ENCODE results near the gene ATG2A. TPM values are rescaled to one million over a fixed set of nuclear protein-coding genes. Genes with fewer than 3 reads are reported as not detected.
A peak's percentile ranks its signal among the peaks of the same experiment; 100 is the strongest.

Gene ATG2A
- total and polyA plus RNA-seq, 9 of the 15 experiments (the other 6 are each of a cell fraction or from before 2014, with no cell fraction given), result 0.25 to 45.9 (median 5.2) TPM

GRCh38 chr11:64887757-64888405, 29.1 kb downstream of the ATG2A start (continued):
- TF ChIP-seq GATAD2B (IDR thresholded peaks at IDR 0.05; ENCODE audit: borderline replicate concordance) (peak; percentile 51; the same call in 1 of the 2 replicates), POLR2H (tag; IDR thresholded peaks at IDR 0.05; ENCODE audit: low read depth) (no peak), HDAC1 (IDR thresholded peaks at IDR 0.05) (peak in 1 of 2 experiments; percentile 54; a peak in 1 of 4 replicates), BRCA1 (IDR thresholded peaks at IDR 0.05) (no peak), BRCA1 (CRISPR knock-in tag; IDR thresholded peaks at IDR 0.05) (no peak), RAD21 (CRISPR knock-in tag; conservative IDR thresholded peaks at IDR 0.05 in 1 of 2, IDR thresholded peaks at IDR 0.05 in 1 of 2) (peak; percentile 41 to 55; a peak in 3 of 4 replicates), BHLHE40 (IDR thresholded peaks at IDR 0.05; ENCODE audit: low read length) (no peak), CC2D1A (IDR thresholded peaks at IDR 0.05) (no peak), HDAC8 (tag; IDR thresholded peaks at IDR 0.05) (no peak), ZNF12 (CRISPR knock-in tag; IDR thresholded peaks at IDR 0.05) (peak; percentile 37; the same call in 1 of the 2 replicates), ZNF644 (tag; IDR thresholded peaks at IDR 0.05; ENCODE audit: low read depth) (no peak), ZBED1 (IDR thresholded peaks at IDR 0.05) (no peak), BCLAF1 (IDR thresholded peaks at IDR 0.05; ENCODE audit: borderline replicate concordance in 1 of 2, control insufficient read depth in 1 of 2, low read depth in 2 of 2, low read length in 1 of 2) (no peak), HMGN3 (IDR thresholded peaks at IDR 0.05; ENCODE audit: borderline replicate concordance, extremely low read depth, insufficient read length, low read depth, low read length) (peak; percentile 93), NFATC3 (IDR thresholded peaks at IDR 0.05) (no peak)
- TF ChIP-seq, protein P1, sequence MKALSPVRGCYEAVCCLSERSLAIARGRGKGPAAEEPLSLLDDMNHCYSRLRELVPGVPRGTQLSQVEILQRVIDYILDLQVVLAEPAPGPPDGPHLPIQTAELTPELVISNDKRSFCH (CRISPR knock-in tag; IDR thresholded peaks at IDR 0.05), result no peak
- TF ChIP-seq, protein P1 (tag; IDR thresholded peaks at IDR 0.05), result peak; percentile 58; the same call in 1 of the 2 replicates
- TF ChIP-seq, protein P2, sequence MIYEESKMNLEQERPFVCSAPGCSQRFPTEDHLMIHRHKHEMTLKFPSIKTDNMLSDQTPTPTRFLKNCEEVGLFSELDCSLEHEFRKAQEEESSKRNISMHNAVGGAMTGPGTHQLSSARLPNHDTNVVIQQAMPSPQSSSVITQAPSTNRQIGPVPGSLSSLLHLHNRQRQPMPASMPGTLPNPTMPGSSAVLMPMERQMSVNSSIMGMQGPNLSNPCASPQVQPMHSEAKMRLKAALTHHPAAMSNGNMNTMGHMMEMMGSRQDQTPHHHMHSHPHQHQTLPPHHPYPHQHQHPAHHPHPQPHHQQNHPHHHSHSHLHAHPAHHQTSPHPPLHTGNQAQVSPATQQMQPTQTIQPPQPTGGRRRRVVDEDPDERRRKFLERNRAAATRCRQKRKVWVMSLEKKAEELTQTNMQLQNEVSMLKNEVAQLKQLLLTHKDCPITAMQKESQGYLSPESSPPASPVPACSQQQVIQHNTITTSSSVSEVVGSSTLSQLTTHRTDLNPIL (CRISPR knock-in tag; IDR thresholded peaks at IDR 0.05), result no peak

Data from K562 (cell line).